ENCODE data around the gene HSF4. TPM values are rescaled to one million over a fixed set of nuclear protein-coding genes. Genes with fewer than 3 reads are reported as not detected.

The HSF4 gene
- total and polyA plus RNA-seq, 2 donors (not counting 3 experiments of a cell fraction or from before 2014, with no cell fraction given) = 4.8 to 5.5 TPM

GRCh38 chr16:67192781-67193361 is 28.3 kb downstream of the HSF4 start:
- POLR2A ChIA-PET = interaction anchor here (1.0 kb wide), 1 partner anchor 51 kb away, joined by 3 read pairs; no protein-coding TSS in a partner anchor
- FAIRE-seq = peak; percentile 26

More at GRCh38 chr16:67192781-67193361, 28.3 kb downstream of the HSF4 start:
- Histone ChIP-seq H3K4me2 (ENCODE audit: insufficient read depth, low read length) (peak overlapping the region; percentile 69), H3K27me3 (ENCODE audit: control insufficient read depth in 2 of 2, insufficient read depth in 2 of 2, low read length in 2 of 2) (no peaks in the 10 kb centered on the region), H3K79me2 (ENCODE audit: control insufficient read depth, insufficient read depth, low read length) (peaks cover 46% of the 10 kb centered on the region), H2AFZ (ENCODE audit: low read depth, low read length) (no peak overlapping the region), H3K36me3 (ENCODE audit: control insufficient read depth in 2 of 2, extremely low read depth in 1 of 2, insufficient read depth in 2 of 2, low read length in 2 of 2) (peaks cover 19 to 34% of the 10 kb centered on the region in 2 experiments), H3K4me3 (replicated peaks in 1 of 3; ENCODE audit: insufficient read depth in 1 of 3, low read depth in 1 of 3, low read length in 3 of 3) (peak overlapping the region; percentile 54 to 83 (median 57)), H3K9me3 (replicated peaks; ENCODE audit: control insufficient read depth, insufficient read depth, low read length) (no peaks in the 10 kb centered on the region), H3K27ac (ENCODE audit: insufficient read depth, low read depth, low read length) (peak overlapping the region; percentile 88), H3K9me1 (replicated peaks; ENCODE audit: control insufficient read depth, extremely low read depth, insufficient read depth, low read length) (no peaks in the 10 kb centered on the region), H3K4me1 (ENCODE audit: control insufficient read depth, extremely low read depth, insufficient read depth, low read length) (peaks cover 36% of the 10 kb centered on the region), H4K20me1 (replicated peaks; ENCODE audit: control insufficient read depth, extremely low read depth, insufficient read depth, low read length) (no peaks in the 10 kb centered on the region), H3K9ac (replicated peaks; ENCODE audit: extremely low read depth, insufficient read depth, low read length) (peak overlapping the region; percentile 91)
- TF ChIP-seq MAX (IDR thresholded peaks at IDR 0.05; ENCODE audit: insufficient read depth, insufficient read length) (no peak), CTCF (IDR thresholded peaks at IDR 0.05; ENCODE audit: extremely low read depth in 1 of 2, insufficient read depth in 1 of 2, low read depth in 1 of 2, low read length in 2 of 2) (no peak), POLR2AphosphoS5 (IDR thresholded peaks at IDR 0.05; ENCODE audit: insufficient read depth, low read depth, low read length) (no peak), FOS (IDR thresholded peaks at IDR 0.05; ENCODE audit: borderline replicate concordance, insufficient read depth, low read length) (no peak), JUN (IDR thresholded peaks at IDR 0.05; ENCODE audit: borderline replicate concordance, insufficient read depth, insufficient read length, low read depth) (no peak), EZH2 (IDR thresholded peaks at IDR 0.05; ENCODE audit: borderline replicate concordance, low read depth, low read length, severe bottlenecking) (no peak), POLR2A (IDR thresholded peaks at IDR 0.05; ENCODE audit: low read depth, low read length) (no peak), GATA2 (IDR thresholded peaks at IDR 0.05; ENCODE audit: insufficient read depth, insufficient read length, low read depth, low read length) (no peak), MYC (IDR thresholded peaks at IDR 0.05; ENCODE audit: low read depth, low read length) (no peak)
- BruUV-seq (replicated peaks) = TSS peak; percentile 20
- dilution Hi-C loops (cut with MboI; ENCODE audit: extremely low pct_ligation_motif_present, low sequenced_read_pairs) (no loop called here), intact Hi-C loops (cut with micrococcal nuclease) (loop anchor here (1.0 to 10.0 kb wide), 3 partner anchors 9 to 202 kb away; partner anchors contain the start of genes TMEM208 and TPPP3)
- CTCF ChIA-PET = interaction anchor here (1.1 to 1.5 kb wide), 4 partner anchors 10 to 207 kb away, joined by 3 to 6 read pairs (median 4); no protein-coding TSS in a partner anchor
- DNase-seq (ENCODE audit: low read depth, low spot score) = no peak

Measured in endothelial cell of umbilical vein (primary cell).